ENCODE measurements around the gene HSF4.

Gene HSF4

GRCh38 chr16:67165121-67166078 lies 855 bp downstream of the HSF4 start:
- TF ChIP-seq ELF4 (IDR thresholded peaks at IDR 0.05) (no peak), PKNOX1 (IDR thresholded peaks at IDR 0.05) (no peak), CTBP1 (IDR thresholded peaks at IDR 0.05; ENCODE audit: borderline replicate concordance) (no peak), HDGF (IDR thresholded peaks at IDR 0.05; ENCODE audit: borderline replicate concordance) (no peak), FOXM1 (IDR thresholded peaks at IDR 0.05; ENCODE audit: borderline replicate concordance) (no peak), ARNT (IDR thresholded peaks at IDR 0.05) (no peak), NFRKB (IDR thresholded peaks at IDR 0.05) (no peak), ZNF384 (IDR thresholded peaks at IDR 0.05) (no peak), L3MBTL2 (conservative IDR thresholded peaks at IDR 0.05) (no peak), TARDBP (IDR thresholded peaks at IDR 0.05) (no peak), FOXK2 (IDR thresholded peaks at IDR 0.05) (no peak), FOXA1 (IDR thresholded peaks at IDR 0.05) (no peak), BHLHE40 (IDR thresholded peaks at IDR 0.05; ENCODE audit: borderline replicate concordance) (no peak), LEF1 (IDR thresholded peaks at IDR 0.05; ENCODE audit: borderline replicate concordance) (no peak), SP1 (IDR thresholded peaks at IDR 0.05) (no peak), SUZ12 (IDR thresholded peaks at IDR 0.05) (no peak)
- POLR2A ChIA-PET, result no interaction called here
- DNase-seq (ENCODE audit: extremely low spot score), result no peak
- CTCF ChIA-PET, result no interaction called here

- POLR2A ChIA-PET, result no interaction called here
- TF ChIP-seq BHLHE40 (IDR thresholded peaks at IDR 0.05; ENCODE audit: borderline replicate concordance), result no peak
- TF ChIP-seq HDGF (IDR thresholded peaks at IDR 0.05; ENCODE audit: borderline replicate concordance), result no peak
- no peak for TF ChIP-seq TARDBP (IDR thresholded peaks at IDR 0.05)
- TF ChIP-seq ZNF384 (IDR thresholded peaks at IDR 0.05), result no peak
- TF ChIP-seq ELF4 (IDR thresholded peaks at IDR 0.05), result no peak
- TF ChIP-seq SP1 (IDR thresholded peaks at IDR 0.05), result no peak
- TF ChIP-seq SUZ12 (IDR thresholded peaks at IDR 0.05), result no peak
- TF ChIP-seq ARNT (IDR thresholded peaks at IDR 0.05), result no peak
- no peak for TF ChIP-seq CTBP1 (IDR thresholded peaks at IDR 0.05; ENCODE audit: borderline replicate concordance)
- TF ChIP-seq PKNOX1 (IDR thresholded peaks at IDR 0.05), result no peak
- no peak for TF ChIP-seq FOXM1 (IDR thresholded peaks at IDR 0.05; ENCODE audit: borderline replicate concordance)
- CTCF ChIA-PET, result no interaction called here
- no peak for DNase-seq (ENCODE audit: extremely low spot score)
Measured at GRCh38 chr16:67166110-67166547, 1.6 kb downstream of the HSF4 start.

- DNase-seq (ENCODE audit: extremely low spot score), result no peak
- ChIA-PET POLR2A (interaction anchor here (1.2 kb wide), 1 partner anchor 149 kb away, joined by 3 read pairs; no protein-coding TSS in a partner anchor), CTCF (interaction anchor here (1.0 kb wide), 1 partner anchor 11 kb away, joined by 4 read pairs; no protein-coding TSS in a partner anchor)
- no peak for TF ChIP-seq NFRKB (IDR thresholded peaks at IDR 0.05)
- TF ChIP-seq L3MBTL2 (conservative IDR thresholded peaks at IDR 0.05), result no peak
- TF ChIP-seq LEF1 (IDR thresholded peaks at IDR 0.05; ENCODE audit: borderline replicate concordance), result no peak
- no peak for TF ChIP-seq ELF4 (IDR thresholded peaks at IDR 0.05)
- no peak for TF ChIP-seq BHLHE40 (IDR thresholded peaks at IDR 0.05; ENCODE audit: borderline replicate concordance)
- TF ChIP-seq SUZ12 (IDR thresholded peaks at IDR 0.05), result no peak
- TF ChIP-seq SP1 (IDR thresholded peaks at IDR 0.05), result no peak
- TF ChIP-seq ZNF384 (IDR thresholded peaks at IDR 0.05), result no peak
- no peak for TF ChIP-seq HDGF (IDR thresholded peaks at IDR 0.05; ENCODE audit: borderline replicate concordance)
- no peak for TF ChIP-seq ARNT (IDR thresholded peaks at IDR 0.05)
- no peak for TF ChIP-seq TARDBP (IDR thresholded peaks at IDR 0.05)
Measured at GRCh38 chr16:67166598-67167168, 2.1 kb downstream of the HSF4 start.

- ChIA-PET POLR2A (interaction anchor here (1.2 kb wide), 1 partner anchor 150 kb away, joined by 3 read pairs; no protein-coding TSS in a partner anchor), CTCF (interaction anchor here (1.0 kb wide), 1 partner anchor 12 kb away, joined by 4 read pairs; no protein-coding TSS in a partner anchor)
- TF ChIP-seq HDGF (IDR thresholded peaks at IDR 0.05; ENCODE audit: borderline replicate concordance) (no peak), FOXA1 (IDR thresholded peaks at IDR 0.05) (no peak), FOXK2 (IDR thresholded peaks at IDR 0.05) (no peak), LEF1 (IDR thresholded peaks at IDR 0.05; ENCODE audit: borderline replicate concordance) (no peak), SUZ12 (IDR thresholded peaks at IDR 0.05) (no peak), NFRKB (IDR thresholded peaks at IDR 0.05) (no peak), L3MBTL2 (conservative IDR thresholded peaks at IDR 0.05) (no peak), TARDBP (IDR thresholded peaks at IDR 0.05) (no peak), BHLHE40 (IDR thresholded peaks at IDR 0.05; ENCODE audit: borderline replicate concordance) (no peak), FOXM1 (IDR thresholded peaks at IDR 0.05; ENCODE audit: borderline replicate concordance) (no peak), ZNF384 (IDR thresholded peaks at IDR 0.05) (no peak), SP1 (IDR thresholded peaks at IDR 0.05) (no peak), CTBP1 (IDR thresholded peaks at IDR 0.05; ENCODE audit: borderline replicate concordance) (no peak)
- no peak for DNase-seq (ENCODE audit: extremely low spot score)
Measured at GRCh38 chr16:67167588-67167987, 3.0 kb downstream of the HSF4 start.

- CTCF ChIA-PET, result interaction anchor here (1.3 to 3.5 kb wide), 5 partner anchors 9 to 151 kb away, joined by 4 to 19 read pairs (median 12); partner anchors contain the start of genes FBXL8 and TRADD
- POLR2A ChIA-PET, result interaction anchor here (0.9 to 2.4 kb wide), 3 partner anchors 8 to 236 kb away, joined by 3 to 9 read pairs (median 6); no protein-coding TSS in a partner anchor
- DNase-seq (ENCODE audit: extremely low spot score), result no peak
- TF ChIP-seq PKNOX1 (IDR thresholded peaks at IDR 0.05) (no peak), ARNT (IDR thresholded peaks at IDR 0.05) (no peak), ZNF384 (IDR thresholded peaks at IDR 0.05) (no peak), LEF1 (IDR thresholded peaks at IDR 0.05; ENCODE audit: borderline replicate concordance) (no peak), L3MBTL2 (conservative IDR thresholded peaks at IDR 0.05) (no peak), TARDBP (IDR thresholded peaks at IDR 0.05) (no peak), FOXA1 (IDR thresholded peaks at IDR 0.05) (no peak), SP1 (IDR thresholded peaks at IDR 0.05) (no peak), FOXM1 (IDR thresholded peaks at IDR 0.05; ENCODE audit: borderline replicate concordance) (no peak), FOXK2 (IDR thresholded peaks at IDR 0.05) (no peak)
Measured at GRCh38 chr16:67169011-67169451, 4.5 kb downstream of the HSF4 start.
